GM15510 (cell line): ENCODE measurements around the gene CCL26.

ENCODE experiments used
- POLR2A ChIP-seq: IDR thresholded peaks from 3 replicates; pipeline ENCODE4 v1.6.1; 2011; ENCODE audit warnings: borderline replicate concordance; ENCODE audit not compliant: insufficient read length; ENCODE audit errors: extremely low read depth

CCL26 gene

GRCh38 chr7:75743455-75743859 lies 28.6 kb downstream of the CCL26 start:
- TF ChIP-seq POLR2A, result no peak

DNA sequence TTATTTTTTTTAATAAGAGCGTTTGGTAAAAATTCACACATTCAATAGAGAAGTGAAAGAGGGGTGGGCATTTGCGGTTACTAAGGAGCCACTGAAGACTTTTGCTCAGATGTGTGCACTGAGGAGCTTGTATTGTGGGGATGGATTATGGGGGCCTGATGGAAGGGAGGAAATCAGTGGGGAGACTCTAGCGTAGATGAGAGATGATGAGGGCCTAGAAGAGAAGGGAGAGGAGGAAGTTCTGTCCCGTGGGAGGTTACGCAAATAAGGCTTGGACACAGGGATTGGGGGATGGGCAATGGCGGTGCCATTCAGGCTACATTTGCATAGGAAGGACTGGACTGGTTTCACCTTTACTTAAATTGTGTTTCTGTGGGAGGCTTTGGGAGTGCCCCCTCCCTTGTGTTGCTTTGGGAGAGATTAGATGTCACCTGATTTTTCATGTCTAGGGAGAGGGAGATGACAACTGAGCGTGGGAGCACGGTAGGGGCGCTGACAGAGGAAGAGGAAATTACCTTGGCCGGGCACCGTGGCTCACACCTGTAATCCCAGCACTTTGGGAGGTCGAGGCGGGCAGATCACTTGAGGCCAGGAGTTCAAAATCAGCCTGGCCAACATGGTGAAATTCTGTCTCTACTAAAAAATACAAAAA lies 31.0 kb downstream of the CCL26 start:
- no peak for TF ChIP-seq POLR2A

DNA sequence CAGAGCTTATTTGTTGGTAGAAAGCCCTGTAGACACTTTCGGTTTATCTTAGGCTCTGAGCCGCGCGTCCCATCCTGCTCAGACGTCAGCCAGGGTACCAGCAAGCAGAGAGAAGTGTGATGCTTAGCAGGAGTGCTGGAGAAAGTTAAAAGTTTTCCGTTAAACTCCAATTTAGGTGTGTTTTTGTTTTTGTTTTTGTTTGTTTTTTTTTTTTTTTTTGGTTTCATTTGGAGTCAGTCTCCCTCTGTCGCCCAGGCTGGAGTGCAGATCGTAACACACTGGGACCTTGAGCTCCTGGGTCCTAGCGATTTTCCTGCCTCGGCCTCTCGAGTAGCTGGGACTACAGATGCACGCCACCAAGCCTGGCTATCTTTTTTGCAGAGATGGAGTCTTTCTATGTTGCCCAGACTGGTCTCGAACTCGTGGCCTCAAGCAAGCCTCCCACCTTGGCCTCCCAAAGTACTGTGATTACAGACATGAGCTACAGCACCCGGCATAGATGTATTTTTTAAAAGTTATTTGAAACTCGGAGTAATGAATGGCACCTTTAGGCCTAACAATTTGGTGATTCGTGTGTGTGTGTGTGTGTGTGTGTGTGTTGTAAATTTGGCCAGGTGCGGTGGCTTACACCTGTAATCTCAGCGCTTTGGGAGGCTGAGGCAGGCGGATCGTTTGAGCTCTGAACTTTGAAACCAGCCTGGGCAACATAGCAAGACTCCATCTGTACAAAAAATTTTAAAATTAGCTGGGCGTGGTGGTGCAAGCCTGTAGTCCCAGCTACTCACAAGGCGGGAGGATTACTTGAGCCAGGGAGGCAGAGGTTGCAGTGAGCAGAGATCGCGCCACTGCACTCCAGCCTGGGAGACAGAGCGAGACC lies 32.0 kb downstream of the CCL26 start:
- TF ChIP-seq POLR2A, result no peak

DNA sequence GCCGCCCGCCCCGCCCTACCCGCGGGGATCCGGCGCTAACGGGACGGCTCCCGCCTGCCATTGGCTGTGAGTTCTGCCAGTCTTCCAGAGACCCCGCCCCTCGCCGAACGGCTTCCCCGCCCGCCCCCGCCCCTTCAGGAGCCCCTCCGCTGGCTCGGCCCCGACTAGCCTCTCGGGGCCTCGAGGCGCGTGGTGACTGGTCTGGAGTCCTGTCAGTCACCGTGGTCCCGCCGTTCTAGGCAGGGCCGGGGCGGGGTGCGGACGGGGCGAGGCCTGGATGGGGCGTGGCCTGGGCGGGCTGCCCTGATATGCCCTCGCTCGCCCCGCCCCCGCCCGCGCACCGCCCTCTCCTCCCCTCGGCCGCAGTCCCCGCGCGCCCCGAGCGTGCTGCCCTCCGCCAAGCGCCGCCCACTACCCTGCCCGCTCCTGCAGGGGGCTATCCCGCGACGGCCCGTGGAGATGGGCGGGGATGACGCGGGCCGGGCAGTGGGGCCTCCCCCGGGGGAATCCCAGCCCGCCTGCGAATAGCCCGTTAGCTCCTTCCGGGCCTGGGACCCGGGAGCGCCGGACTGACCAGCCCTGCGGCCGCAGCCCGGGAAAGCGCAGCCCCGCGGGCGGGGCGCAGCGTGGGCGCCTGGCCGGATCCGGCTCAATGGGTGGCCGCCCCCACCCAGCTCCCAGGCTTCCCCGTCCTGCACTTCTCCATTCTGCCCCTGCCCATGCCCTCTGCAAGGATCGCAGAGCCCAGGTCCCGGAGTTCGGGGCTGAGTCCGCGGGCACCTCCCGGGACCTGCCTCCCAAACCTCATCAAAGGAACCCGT lies 32.8 kb downstream of the CCL26 start:
- TF ChIP-seq POLR2A, result peak; percentile 69

DNA sequence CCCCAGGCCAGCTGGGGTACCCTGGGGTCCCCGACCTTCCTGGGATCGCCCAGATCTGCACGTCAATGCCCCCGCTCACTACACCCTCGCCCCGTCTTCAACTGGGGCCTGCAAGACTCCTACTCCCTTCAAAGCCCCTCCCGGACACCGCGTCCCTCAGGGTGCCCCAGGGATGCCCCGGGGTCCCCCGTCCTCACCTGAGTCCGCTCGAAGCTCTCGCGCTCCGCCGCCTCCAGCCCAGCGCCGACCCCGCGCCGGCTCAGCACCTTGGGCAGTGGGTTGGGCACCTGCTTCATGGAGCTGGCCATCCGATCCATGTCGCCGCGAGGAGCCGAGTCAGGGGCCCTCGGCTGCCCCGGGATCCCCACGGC lies 33.4 kb downstream of the CCL26 start, which contains the start of gene HIP1:
Gene HIP1, minus strand, starts transcription at position 338 of the 371 bp plus-strand sequence. Its CDS starts 21 bp downstream, at position 317.
- peak; percentile 31 for TF ChIP-seq POLR2A

GRCh38 chr7:75737856-75738603 lies 34.0 kb downstream of the CCL26 start:
- TF ChIP-seq POLR2A, result no peak

GRCh38 chr7:75735581-75736350 lies 36.2 kb downstream of the CCL26 start:
- no peak for TF ChIP-seq POLR2A

GRCh38 chr7:75734586-75735458 lies 37.2 kb downstream of the CCL26 start:
- TF ChIP-seq POLR2A, result no peak

DNA sequence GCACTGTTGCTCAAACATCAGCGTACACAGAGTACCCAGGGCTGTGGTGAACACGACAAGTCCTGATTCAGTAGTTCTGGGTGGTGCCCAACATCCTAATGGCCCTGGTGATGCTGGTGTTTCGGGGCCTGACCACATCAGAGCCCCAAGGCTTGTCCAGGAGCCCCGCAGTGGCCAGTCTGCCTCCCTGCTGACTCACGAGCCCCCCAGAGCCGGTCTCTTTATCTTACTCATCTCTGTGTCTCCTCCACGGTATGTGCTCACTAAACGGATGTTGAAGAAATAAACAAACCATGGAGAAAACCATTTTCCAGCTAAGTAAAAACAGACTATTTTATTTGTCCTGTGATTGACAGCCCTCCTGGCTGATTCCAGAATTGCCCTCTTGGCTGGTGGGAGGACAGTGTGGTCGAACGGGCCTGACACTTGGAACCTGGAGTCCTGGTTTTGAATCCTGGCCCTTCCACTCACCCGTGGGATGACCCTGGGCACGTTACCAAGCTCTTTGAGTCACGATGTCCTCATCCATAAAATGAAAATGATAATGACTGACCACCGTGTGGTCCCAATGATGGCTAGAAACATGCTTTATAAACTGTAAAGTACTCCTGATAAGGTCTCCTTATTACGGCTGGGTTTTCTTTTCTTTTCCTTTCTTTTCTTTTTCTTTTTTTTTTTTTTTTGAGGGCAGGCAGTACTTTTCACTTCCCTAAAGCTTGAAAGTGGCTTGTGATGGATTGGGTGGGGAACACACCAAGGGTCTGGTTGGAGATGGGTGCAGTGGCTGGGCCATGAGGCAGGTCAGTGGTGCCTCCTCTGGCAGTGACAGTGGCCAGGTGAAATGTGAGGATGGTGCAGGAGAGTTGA lies 39.0 kb downstream of the CCL26 start:
- TF ChIP-seq POLR2A, result no peak

- no peak for TF ChIP-seq POLR2A
These were observed 39.9 kb downstream of the CCL26 start for GRCh38 chr7:75732016-75732521.

DNA sequence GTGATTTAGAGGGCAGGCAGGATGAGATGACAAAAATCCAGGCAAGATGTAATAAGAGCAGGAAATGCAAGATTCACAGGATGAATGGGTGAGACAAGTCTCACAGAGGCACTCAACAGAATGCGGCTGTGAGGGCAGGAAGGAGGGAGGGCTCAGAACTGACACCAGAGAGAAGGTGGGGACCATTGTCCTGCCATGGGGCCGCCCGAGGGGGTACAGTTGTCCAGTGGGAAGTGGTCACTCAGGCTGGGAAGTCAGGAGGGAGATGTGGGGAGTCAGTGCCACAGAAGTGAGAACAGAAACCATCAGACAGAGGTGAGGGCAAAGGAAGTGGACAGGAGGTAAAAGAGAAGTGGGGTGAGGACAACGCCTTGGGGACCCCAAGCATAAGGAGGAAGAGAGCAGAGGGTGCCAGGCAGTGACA lies 42.1 kb downstream of the CCL26 start:
- no peak for TF ChIP-seq POLR2A
